ENCODE measurements around the gene KLRC4. TPM values are rescaled to one million over a fixed set of nuclear protein-coding genes. Genes with fewer than 3 reads are reported as not detected.
"Not testable (repeated sequence)": the region's sequence is repeated elsewhere in the genome, so short reads cannot be mapped to it uniquely, and the experiment has no call there.

The KLRC4 gene
- total and polyA plus RNA-seq, 4 donors, result 0.17 to 1.3 (median 0.32) TPM

- Histone ChIP-seq H3K9ac (ENCODE audit: low read depth in 1 of 2, low read length in 2 of 2) (peak overlapping the region in 1 of 2 donors; percentile 14), H3K27ac (ENCODE audit: low read depth in 1 of 2, low read length in 2 of 2) (no peak overlapping the region), H3K4me1 (ENCODE audit: control insufficient read depth in 4 of 4, insufficient read depth in 4 of 4, low read length in 3 of 4) (no peaks in the 10 kb centered on the region), H3K36me3 (ENCODE audit: control insufficient read depth in 4 of 4, insufficient read depth in 3 of 4, low read depth in 1 of 4, low read length in 3 of 4) (no peaks in the 10 kb centered on the region), H3K4me3 (ENCODE audit: low read depth in 1 of 3, low read length in 3 of 3) (no peak overlapping the region), H3K9me3 (ENCODE audit: control insufficient read depth in 4 of 4, low read length in 3 of 4) (peaks cover 0 to 2% (median 0%) of the 10 kb centered on the region in 4 donors), H3K27me3 (ENCODE audit: control insufficient read depth in 4 of 4, insufficient read depth in 4 of 4, low read length in 3 of 4) (no peaks in the 10 kb centered on the region)
- WGBS, result 87% methylated on average over 4 of the region's 4 CpGs
- DNase-seq (ENCODE audit: low spot score), result no peak
- no peak for TF ChIP-seq FOXA2 (IDR thresholded peaks at IDR 0.05)
Measured at GRCh38 chr12:10381928-10382628, 27.5 kb downstream of the KLRC4 start.

- not testable (repeated sequence) for H3K27me3 ChIP-seq (ENCODE audit: control insufficient read depth in 4 of 4, insufficient read depth in 4 of 4, low read length in 3 of 4); H3K27ac ChIP-seq (ENCODE audit: low read depth in 1 of 2, low read length in 2 of 2); H3K4me1 ChIP-seq (ENCODE audit: control insufficient read depth in 4 of 4, insufficient read depth in 4 of 4, low read length in 3 of 4); H3K9me3 ChIP-seq (ENCODE audit: control insufficient read depth in 4 of 4, low read length in 3 of 4); H3K9ac ChIP-seq (ENCODE audit: low read depth in 1 of 2, low read length in 2 of 2); DNase-seq (ENCODE audit: low spot score); H3K36me3 ChIP-seq (ENCODE audit: control insufficient read depth in 4 of 4, insufficient read depth in 3 of 4, low read depth in 1 of 4, low read length in 3 of 4); H3K4me3 ChIP-seq (ENCODE audit: low read depth in 1 of 3, low read length in 3 of 3)
- WGBS, result 90% methylated on average over 2 of the region's 2 CpGs
Measured at GRCh38 chr12:10378737-10379136, 30.8 kb downstream of the KLRC4 start.

GRCh38 chr12:10374624-10375018, 34.9 kb downstream of the KLRC4 start:
- no peak for DNase-seq (ENCODE audit: low spot score)
- 93% methylated on average over 3 of the region's 3 CpGs for WGBS
- Histone ChIP-seq H3K27ac (ENCODE audit: low read depth in 1 of 2, low read length in 2 of 2) (no peak overlapping the region), H3K9me3 (ENCODE audit: control insufficient read depth in 4 of 4, low read length in 3 of 4) (no peaks in the 10 kb centered on the region), H3K36me3 (ENCODE audit: control insufficient read depth in 4 of 4, insufficient read depth in 3 of 4, low read depth in 1 of 4, low read length in 3 of 4) (no peaks in the 10 kb centered on the region), H3K27me3 (ENCODE audit: control insufficient read depth in 4 of 4, insufficient read depth in 4 of 4, low read length in 3 of 4) (no peaks in the 10 kb centered on the region), H3K4me3 (ENCODE audit: low read depth in 1 of 3, low read length in 3 of 3) (no peak overlapping the region), H3K4me1 (ENCODE audit: control insufficient read depth in 4 of 4, insufficient read depth in 4 of 4, low read length in 3 of 4) (peaks cover 0 to 1% (median 0%) of the 10 kb centered on the region in 4 donors), H3K9ac (ENCODE audit: low read depth in 1 of 2, low read length in 2 of 2) (no peak overlapping the region)
- TF ChIP-seq ZBTB33 (IDR thresholded peaks at IDR 0.05), result no peak
- no peak for TF ChIP-seq YY1 (IDR thresholded peaks at IDR 0.05)
- TF ChIP-seq ATF3 (IDR thresholded peaks at IDR 0.05), result no peak

GRCh38 chr12:10372559-10372958, 37.0 kb downstream of the KLRC4 start:
- DNase-seq (ENCODE audit: low spot score), result no peak
- H3K9me3 ChIP-seq (ENCODE audit: control insufficient read depth in 4 of 4, low read length in 3 of 4), result no peaks in the 10 kb centered on the region
- no peak overlapping the region for H3K27ac ChIP-seq (ENCODE audit: low read depth in 1 of 2, low read length in 2 of 2)
- no peak for TF ChIP-seq GABPA (IDR thresholded peaks at IDR 0.05 in 1 of 2, conservative IDR thresholded peaks at IDR 0.05 in 1 of 2)
- no peak for TF ChIP-seq HNF4G (IDR thresholded peaks at IDR 0.05)
- no peak for TF ChIP-seq RAD21 (IDR thresholded peaks at IDR 0.05)
- no peak for TF ChIP-seq EGR1 (IDR thresholded peaks at IDR 0.05; ENCODE audit: low read depth in 2 of 2)
- no peak for TF ChIP-seq TAF1 (conservative IDR thresholded peaks at IDR 0.05)
- no peak for TF ChIP-seq NR2F2 (IDR thresholded peaks at IDR 0.05)
- 57% methylated on average over 1 of the region's 1 CpG for WGBS
- H3K4me1 ChIP-seq (ENCODE audit: control insufficient read depth in 4 of 4, insufficient read depth in 4 of 4, low read length in 3 of 4), result peaks cover 0 to 1% (median 0%) of the 10 kb centered on the region in 4 donors
- H3K36me3 ChIP-seq (ENCODE audit: control insufficient read depth in 4 of 4, insufficient read depth in 3 of 4, low read depth in 1 of 4, low read length in 3 of 4), result no peaks in the 10 kb centered on the region
- no peaks in the 10 kb centered on the region for H3K27me3 ChIP-seq (ENCODE audit: control insufficient read depth in 4 of 4, insufficient read depth in 4 of 4, low read length in 3 of 4)
- no peak overlapping the region for H3K9ac ChIP-seq (ENCODE audit: low read depth in 1 of 2, low read length in 2 of 2)
- H3K4me3 ChIP-seq (ENCODE audit: low read depth in 1 of 3, low read length in 3 of 3), result no peak overlapping the region

- DNase-seq (ENCODE audit: low spot score), result not testable (repeated sequence)
Measured at GRCh38 chr12:10371893-10372535, 37.5 kb downstream of the KLRC4 start.

More at GRCh38 chr12:10371893-10372535, 37.5 kb downstream of the KLRC4 start:
- not testable (repeated sequence) for H3K27me3 ChIP-seq (ENCODE audit: control insufficient read depth in 4 of 4, insufficient read depth in 4 of 4, low read length in 3 of 4); H3K9ac ChIP-seq (ENCODE audit: low read depth in 1 of 2, low read length in 2 of 2); H3K27ac ChIP-seq (ENCODE audit: low read depth in 1 of 2, low read length in 2 of 2); H3K4me3 ChIP-seq (ENCODE audit: low read depth in 1 of 3, low read length in 3 of 3); H3K4me1 ChIP-seq (ENCODE audit: control insufficient read depth in 4 of 4, insufficient read depth in 4 of 4, low read length in 3 of 4); H3K9me3 ChIP-seq (ENCODE audit: control insufficient read depth in 4 of 4, low read length in 3 of 4); H3K36me3 ChIP-seq (ENCODE audit: control insufficient read depth in 4 of 4, insufficient read depth in 3 of 4, low read depth in 1 of 4, low read length in 3 of 4)
- WGBS, result 60% methylated on average over 6 of the region's 6 CpGs

Data from liver (tissue), 9 donors.